Measurements from ENCODE around the gene CYB5D1.

Gene CYB5D1

DNA sequence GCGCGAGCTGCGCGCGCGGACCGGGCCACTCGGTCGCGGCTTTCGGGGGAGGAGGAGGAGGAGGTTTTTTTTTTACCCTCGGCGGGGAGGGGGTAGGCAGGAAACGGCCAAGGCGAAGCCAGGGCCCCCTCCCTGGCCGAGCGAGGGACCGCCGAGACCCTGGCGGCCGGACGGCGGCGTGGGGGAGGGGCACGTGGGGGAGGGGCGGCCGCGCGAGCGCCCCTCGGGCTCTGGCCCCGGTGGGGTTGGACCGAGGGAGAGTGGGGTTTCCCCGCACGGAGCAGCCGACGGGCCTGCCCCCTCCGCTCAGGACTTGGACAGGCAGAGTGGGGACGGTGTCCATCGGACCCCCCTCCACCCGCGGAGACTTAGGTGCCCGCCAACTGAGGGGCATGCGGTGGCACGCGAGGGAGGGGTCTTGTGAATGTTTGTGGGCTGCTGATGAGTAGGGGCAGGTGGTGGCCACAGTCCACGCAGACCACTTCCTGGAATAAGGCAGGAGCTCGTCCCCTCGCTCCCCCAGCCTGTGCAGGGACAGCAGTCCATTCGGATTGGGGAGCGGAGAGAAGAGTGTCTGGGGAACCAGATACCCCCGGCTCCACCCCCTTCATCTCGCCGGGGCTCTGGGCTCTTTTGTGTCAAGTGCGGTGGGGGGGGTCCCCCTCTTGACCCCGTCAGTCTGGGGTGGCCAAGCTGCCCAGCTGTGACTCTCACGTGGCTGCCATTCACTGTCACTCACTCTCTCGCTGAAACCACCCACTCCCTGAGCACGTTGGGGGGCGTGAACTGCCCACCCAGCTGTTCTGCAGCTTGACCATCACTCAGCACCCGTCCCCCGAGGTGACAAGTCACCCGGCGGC lies 27.8 kb downstream of the CYB5D1 start:
- peak; percentile 52 for DNase-seq (ENCODE audit: low read depth, low spot score)

GRCh38 chr17:7886227-7887037 lies 28.6 kb downstream of the CYB5D1 start:
- DNase-seq (ENCODE audit: low read depth, low spot score): peak; percentile 52

GRCh38 chr17:7887038-7887481 lies 29.3 kb downstream of the CYB5D1 start:
- DNase-seq (ENCODE audit: low read depth, low spot score): no peak

DNA sequence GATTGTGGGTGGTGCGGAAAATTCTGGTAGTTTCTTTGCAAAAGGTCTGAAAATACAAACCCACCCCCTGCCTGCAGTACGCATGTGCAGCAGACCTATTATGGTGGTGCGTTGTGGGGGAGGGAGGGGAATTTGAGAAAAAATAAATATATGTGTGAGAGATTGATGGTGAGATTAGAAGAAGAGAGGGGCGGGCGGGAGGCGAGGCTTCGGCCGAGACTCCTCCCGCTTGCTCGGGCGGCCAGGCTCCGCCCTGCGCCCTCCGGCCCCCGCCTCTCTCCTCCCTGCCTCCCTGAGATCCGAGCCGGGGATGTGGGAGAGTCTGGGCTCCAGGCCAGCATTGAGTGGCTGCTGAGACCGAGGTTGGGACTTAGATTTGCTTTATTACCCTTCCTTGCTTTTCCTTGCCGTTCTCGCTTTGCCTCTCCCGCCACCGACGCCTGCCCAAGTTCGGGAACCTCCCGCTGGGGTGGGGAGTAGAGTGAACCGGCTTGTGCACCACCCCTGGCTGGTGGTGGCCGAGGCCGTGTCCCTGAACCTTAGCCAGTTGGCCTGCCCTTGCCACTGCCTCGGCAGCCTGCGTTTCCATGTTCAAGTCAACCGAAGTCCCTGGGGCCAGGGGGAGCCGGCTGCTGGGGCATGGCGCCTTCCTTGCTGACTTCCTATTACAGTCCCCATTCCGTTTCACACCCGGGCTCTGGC lies 29.8 kb downstream of the CYB5D1 start:
- peak; percentile 99 for DNase-seq (ENCODE audit: low read depth, low spot score)

DNA sequence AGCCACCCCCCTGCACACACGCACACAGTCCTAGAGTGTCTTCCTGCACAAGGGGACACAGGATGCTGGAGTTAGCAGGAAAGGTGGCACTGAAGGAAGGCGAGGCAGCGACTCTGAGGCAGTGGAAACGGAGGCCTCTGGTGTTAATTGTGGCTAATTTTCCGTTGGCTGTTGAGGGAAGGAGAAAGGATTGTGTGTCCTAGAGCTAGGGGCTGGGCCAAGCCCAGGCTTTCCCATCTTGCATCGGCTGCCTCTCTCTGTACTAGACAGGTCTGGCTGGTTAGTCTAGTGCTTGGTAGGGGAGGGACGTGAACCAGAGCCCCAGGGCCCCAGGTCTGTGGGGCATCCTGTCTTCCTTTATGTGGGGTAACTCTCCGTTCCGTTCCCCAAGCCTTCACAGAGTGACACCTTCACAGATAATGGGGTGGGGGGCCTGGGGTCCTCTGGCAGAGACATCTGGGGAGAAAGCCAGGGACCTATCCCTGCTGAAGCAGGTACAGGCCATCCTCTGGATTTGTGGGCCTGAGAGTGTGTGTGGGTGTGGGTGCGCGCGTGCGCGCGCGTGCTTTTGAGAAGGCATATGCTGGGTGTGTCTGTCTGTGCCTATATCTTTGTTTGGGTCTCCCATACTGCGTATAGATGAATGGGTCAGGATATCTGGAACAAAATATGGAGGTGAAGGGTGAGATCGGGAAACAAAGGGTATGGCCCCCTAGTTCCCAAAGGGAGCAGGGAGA lies 30.5 kb downstream of the CYB5D1 start, which contains the start of gene CHD3:
TSS of gene CHD3 (plus strand) at position 606 of the 737 bp plus-strand sequence. CDS start 212 bp downstream, outside the sequence.
- no peak for DNase-seq (ENCODE audit: low read depth, low spot score)

GRCh38 chr17:7889166-7889955 lies 31.6 kb downstream of the CYB5D1 start:
- DNase-seq (ENCODE audit: low read depth, low spot score): peak; percentile 95

DNA sequence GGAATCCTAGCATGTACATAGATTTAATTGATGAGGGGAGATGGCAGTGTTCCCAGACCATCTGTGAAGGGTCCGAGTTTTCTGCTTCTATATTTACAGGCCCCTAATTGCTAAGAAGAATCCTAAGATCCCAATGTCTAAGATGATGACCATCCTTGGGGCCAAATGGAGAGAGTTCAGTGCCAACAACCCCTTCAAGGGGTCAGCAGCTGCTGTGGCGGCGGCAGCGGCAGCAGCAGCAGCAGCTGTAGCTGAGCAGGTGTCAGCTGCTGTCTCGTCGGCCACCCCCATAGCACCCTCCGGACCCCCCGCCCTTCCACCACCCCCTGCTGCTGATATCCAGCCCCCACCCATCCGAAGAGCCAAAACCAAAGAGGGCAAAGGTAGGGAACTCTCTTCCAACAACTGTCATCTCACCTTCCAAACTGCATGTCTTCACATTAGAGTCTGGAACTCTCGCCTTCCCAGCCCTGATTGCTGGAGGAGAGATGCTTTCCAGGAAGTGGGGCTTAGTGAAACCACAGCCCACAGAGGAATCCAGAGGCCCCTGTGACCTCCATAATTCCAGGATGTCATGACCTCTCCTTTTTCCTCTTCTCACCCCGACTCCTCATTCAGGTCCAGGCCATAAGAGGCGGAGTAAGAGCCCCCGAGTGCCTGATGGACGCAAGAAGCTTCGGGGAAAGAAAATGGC lies 35.5 kb downstream of the CYB5D1 start:
- DNase-seq (ENCODE audit: low read depth, low spot score): no peak

DNA sequence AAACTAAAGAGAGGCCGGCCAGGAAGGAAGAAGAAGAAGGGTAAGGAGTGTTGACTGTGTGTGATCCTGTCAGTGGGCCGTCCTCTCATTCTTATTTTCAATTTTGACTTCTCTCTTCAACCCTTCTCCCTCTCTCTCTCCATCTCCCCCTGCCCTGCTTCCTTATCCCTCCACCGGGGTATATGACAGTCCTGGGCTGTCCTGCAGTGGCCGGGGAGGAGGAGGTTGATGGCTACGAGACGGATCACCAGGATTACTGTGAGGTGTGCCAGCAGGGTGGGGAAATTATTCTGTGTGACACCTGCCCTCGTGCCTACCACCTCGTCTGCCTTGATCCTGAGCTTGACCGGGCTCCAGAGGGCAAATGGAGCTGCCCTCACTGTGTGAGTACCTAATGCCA lies 36.4 kb downstream of the CYB5D1 start:
- no peak for DNase-seq (ENCODE audit: low read depth, low spot score)

DNA sequence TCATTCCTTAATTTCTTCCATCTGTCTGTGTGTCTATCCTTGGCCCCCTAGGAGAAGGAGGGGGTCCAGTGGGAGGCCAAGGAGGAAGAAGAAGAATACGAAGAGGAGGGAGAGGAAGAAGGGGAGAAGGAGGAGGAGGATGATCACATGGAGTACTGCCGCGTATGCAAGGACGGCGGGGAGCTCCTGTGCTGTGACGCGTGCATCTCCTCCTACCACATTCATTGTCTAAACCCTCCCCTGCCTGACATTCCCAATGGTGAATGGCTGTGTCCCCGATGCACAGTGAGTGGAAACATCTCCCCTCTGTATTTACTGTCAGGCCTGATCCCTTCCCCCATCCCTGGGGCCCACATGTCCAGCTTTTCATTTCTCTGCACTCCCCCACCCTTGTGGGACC lies 37.1 kb downstream of the CYB5D1 start:
- DNase-seq (ENCODE audit: low read depth, low spot score): no peak

GRCh38 chr17:7897090-7897489 lies 39.3 kb downstream of the CYB5D1 start:
- DNase-seq (ENCODE audit: low read depth, low spot score): no peak

DNA sequence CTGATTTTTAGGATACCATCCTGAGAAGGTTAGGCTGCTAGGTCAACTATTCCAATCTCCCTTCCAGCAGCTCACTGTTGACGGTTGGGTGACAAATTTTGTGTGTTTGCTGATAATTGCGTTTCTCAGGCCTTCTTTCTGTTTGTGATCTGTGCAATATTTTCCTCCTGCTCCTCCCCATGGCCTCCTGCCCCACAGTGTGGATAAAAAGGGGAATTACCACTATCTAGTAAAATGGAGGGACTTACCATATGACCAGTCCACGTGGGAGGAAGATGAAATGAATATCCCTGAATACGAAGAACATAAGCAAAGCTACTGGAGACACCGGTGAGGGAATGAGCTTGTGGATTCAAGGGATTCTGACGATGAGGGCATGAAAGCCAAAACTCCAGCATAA lies 40.0 kb downstream of the CYB5D1 start:
- DNase-seq (ENCODE audit: low read depth, low spot score): peak; percentile 41

GRCh38 chr17:7903154-7904103 lies 45.6 kb downstream of the CYB5D1 start:
- no peak for DNase-seq (ENCODE audit: low read depth, low spot score)

GRCh38 chr17:7909089-7909488 lies 51.3 kb downstream of the CYB5D1 start:
- DNase-seq (ENCODE audit: low read depth, low spot score): no peak

DNA sequence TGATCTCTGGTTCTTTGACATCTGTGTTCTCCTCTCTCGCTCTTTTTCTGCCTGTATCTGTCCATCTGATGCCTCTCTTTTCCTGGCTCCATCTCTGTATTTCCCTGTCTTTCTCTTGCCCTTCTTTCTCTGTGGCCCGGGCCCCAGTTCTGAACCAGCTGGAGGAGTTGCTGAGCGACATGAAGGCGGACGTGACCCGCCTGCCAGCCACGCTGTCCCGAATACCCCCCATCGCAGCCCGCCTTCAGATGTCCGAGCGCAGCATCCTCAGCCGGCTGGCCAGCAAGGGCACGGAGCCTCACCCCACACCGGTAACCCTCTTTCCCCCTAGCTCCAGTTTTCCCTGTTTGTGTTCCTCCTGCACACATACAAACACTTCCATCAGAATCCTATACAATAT lies 52.5 kb downstream of the CYB5D1 start:
- no peak for DNase-seq (ENCODE audit: low read depth, low spot score)

DNA sequence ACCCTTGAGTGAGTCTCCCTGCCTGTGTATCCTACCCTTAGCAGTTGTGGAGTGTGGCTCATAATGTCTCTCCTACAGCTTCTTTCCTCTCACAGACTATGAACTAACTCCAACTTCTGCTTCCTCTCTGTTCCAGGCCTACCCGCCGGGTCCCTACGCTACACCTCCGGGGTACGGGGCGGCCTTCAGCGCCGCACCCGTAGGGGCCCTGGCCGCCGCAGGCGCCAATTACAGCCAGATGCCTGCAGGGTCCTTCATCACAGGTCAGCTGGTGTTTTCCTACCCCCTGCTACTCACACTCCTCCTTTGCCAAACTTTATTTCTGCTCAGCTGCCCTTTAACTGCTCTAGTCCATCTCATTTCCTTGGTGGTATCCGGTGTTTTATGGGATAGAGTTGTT lies 52.9 kb downstream of the CYB5D1 start:
- DNase-seq (ENCODE audit: low read depth, low spot score): no peak

- no peak for DNase-seq (ENCODE audit: low read depth, low spot score)
Observed at GRCh38 chr17:7911116-7911515, 53.3 kb downstream of the CYB5D1 start.

All from astrocyte of the hippocampus (primary cell).